A204.1 (cell line): ENCODE measurements around the gene MAML3.

Experiments used
- FAIRE-seq: peaks from 2 replicates; lab custom pipeline; 2012; peaks lifted over from hg19 to GRCh38; lab: Jason Lieb, UNC

Gene MAML3

DNA sequence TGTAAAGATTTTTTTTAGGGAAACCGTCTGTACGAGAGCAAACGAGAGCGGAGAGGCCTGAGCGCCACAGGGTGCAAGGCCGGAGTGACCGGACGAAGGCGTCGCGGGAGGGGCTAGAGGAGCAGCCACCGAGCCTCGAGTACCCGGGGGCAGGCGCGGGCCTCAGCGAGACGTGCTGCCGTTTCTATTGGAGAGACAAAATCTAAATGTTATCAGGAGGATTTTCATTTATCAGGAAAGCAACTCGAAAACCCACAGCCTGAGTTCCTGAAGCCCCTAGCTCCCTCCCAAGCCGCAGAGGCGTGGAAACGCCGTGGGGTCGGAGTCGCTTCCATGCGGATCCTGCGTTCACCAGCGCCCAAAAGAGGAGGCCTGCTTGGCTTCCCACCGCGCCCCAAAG, 294.1 kb downstream of the MAML3 start:
- no peak for FAIRE-seq

DNA sequence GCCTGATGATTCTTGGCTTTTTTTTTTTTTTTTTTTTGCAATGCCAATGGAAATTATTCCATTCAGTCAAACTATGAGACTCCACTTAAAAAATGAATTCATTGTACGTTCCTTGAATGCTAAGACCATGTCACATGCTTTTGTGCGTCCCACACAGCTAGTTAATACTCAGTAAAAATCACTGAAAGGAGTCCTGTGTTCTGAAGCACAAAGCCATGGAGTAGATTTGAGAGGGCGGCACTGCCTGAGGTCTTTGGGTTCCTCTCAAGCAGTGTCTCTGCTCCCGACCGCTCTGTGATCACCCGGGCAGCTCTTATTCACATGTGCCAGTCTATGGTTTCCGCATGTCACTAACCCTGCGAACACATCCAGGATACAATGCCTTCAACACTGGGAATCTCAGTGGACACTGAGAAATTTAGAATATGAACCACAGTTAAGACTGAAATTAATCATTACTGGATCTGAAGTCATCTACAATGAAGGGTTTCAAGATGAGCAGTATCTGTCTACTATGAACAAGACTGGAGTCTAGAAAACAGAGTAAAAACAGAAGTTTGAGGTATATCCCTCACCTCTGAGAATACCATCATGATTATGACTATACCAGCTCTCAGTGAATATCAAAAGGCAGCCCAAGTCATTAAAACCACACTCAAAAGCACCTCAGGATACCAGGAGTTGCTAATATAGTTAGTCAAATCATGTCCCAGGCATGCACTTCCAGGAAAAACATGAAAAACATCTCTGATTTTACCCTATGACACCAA, 295.4 kb downstream of the MAML3 start:
- no peak for FAIRE-seq

DNA sequence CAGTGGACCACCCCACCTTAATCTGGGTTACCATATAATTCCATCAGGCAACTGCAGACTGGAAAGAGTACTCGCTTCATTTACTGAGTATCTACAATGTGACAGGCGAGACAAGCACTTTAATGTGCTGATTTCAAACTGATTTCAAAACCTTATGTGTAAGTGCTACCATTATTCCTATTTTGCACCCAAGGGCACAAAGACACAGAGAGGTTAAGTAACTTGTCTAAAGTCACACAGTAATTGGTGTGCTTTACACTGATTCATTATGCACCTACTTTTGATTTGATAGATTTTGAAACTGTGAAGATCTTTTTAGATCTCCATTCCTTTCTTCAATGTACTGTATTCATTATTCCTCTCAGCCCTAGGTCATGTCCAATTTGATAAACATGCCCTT, 296.0 kb downstream of the MAML3 start:
- FAIRE-seq = no peak

DNA sequence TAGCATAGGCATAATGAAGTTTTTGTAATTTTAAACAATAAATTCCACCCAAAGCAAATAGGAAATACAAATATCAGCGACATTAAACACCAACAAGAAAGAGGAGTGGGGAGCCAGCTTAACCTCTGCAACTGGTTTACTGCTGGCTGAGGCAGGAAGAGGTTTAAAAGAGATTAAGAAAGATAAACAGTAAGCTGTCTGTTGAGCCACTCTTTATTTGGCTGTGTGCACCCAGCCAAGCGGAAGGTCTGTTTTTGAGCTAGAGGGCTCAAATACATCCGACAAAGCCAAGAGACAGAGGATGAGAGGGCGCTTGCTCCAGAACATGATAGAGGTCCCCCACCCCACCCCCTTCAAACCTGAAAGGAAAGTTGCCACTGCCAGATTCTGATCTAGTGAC, 297.0 kb downstream of the MAML3 start:
- no peak for FAIRE-seq

DNA sequence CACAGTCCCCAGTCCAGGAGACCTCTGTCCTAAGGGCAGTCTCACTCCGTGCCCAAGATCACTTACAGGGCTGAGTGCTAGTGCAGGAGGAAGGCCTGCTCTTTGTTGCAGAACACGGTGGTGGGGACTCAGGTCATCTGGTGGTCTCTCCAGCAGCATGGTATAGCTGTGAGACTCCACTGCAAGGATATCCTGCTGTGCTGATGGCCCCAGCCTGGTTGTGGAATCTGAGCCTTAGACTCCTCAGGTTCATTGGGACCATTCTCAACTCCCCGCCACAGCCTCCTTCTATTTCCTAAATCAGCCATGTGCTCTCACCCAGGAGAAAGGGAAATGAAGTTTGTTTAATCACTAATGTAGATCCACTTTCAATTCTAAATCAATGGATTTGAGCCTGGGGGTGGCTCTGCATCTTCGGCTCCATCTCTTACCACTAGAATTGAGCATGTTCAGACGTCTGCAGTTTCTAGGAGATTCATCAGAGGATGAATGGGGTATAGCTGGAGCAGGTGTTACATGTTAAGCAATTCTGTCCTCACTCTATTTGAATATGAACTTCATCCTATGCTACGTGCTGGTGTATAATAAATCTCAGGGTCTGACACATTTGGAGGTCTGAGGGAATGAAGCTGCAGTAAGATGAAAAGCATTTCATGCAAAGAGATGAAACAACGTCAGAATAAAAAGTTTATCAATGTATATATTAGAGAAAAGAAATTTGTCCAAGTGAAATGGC, 299.1 kb downstream of the MAML3 start:
- FAIRE-seq = no peak

DNA sequence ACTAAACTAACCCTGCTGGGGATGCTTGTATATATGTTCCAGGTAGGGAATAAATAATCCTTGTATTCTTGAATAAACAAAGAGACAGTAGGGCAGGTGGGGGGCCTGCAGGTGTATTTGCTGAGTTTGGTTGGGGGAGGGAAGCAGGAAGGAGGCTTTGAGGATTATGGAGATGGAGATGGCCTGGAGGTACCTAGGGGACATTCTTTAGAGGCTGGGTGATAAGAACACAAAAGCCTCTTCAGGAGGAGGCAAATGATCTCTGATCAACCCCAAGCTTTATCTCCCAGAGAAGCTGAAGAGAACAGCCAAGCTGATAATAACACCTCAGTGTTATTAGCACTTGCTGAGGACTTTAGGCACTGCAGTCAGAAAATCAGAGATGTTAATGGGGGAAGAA, 300.7 kb downstream of the MAML3 start:
- FAIRE-seq = no peak

DNA sequence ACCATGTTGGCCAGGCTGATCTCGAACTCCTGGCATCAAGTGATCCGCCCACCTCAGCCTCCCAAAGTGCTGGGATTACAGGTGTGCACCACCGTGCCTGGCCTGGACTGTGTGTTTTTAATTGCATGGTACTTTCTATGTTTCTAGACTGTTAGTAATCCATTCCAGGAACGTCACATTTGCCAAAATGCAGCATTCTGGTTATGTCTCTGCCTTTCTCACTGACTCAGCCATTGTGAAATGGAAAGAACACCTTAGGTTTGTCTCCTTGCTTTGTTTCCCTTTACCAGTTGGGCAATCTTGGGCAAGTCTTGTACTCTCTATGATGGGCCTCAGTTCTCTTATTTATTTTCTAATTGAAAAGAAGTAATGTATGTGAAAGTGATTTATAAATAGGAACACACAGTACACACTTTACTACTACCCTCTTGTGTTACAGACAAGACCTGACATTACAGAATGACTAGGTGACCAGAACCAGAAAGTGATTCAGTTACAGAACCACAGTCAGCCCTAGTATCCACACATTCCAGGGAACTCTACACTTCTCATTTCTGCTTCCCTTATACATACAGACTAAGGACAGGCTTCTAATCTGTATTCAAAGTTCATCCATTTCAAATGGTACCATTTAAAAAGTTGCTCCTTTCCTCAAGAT, 301.2 kb downstream of the MAML3 start:
- no peak for FAIRE-seq

DNA sequence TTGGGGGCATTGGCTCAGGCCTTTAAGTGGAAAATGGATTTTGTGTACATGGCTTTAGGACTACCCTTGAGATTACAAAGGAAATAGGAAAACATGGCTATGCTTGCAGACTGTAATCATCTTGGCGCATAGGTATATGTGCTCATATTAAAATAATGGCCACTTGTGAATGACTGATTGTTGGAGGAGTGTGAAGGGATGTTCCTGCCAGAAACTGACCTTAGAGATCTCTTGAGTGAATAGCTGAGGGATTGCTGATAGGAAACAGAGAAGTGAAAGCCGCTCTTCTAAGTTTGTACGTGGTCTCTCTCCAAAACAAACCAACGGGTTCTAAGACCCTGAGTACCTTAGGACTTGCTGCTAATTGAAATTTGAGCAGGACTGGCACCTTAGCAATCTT, 302.3 kb downstream of the MAML3 start:
- no peak for FAIRE-seq

DNA sequence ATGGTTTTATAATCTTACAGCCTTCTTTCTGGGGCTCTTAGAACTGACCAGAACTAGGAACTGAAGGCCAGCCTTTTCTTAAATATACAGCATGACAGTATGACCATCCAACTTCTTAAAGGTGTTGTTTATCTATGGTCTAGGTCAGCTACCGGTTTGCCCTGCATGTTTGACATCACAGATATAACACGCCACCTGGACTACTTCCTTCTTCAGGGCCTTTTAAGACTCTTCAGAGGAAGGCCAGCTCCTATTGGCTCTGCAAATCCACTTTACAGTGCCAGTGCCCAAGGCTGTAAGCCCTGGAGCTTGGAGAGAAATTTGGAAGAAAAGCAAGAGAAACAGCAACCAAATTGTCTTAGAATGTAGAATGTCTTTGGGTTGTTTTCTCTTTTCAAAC, 302.9 kb downstream of the MAML3 start:
- no peak for FAIRE-seq

DNA sequence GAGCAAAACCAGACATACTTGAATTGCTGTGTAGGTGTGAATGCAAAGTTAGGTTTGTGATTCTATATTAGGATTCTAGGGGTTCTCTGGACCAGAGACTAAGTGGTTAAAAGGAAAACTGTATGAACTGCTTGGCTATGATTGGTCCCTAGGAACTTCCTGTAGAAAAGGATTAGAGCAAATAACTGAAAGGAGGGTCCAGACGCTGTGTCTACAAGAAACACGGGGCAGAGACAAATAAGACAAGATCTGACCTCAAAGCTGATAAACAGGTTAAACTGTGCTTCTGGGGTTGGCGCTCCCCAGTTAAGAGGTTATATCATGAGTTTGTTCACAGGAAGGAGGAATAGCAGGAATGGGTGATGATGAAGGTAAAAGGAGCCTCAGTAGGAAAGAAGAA, 304.8 kb downstream of the MAML3 start:
- FAIRE-seq = no peak

DNA sequence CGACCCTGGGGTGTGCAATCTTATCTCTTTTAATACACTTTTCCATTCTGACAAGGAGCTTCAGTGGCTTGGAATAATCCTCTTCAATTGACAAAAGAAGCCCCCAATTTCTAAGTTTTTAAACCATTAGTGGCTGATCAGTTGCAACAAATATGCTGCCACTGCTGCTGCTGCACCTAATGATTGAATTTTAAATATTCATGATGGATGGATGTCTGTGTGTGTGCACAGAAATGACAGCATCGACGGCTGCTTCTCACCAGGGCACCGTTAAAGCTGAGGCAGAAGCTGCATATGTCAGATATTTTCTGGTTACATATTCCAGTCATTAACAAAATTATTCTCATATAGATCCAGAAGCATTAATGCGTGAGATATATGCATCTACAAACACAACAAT, 306.0 kb downstream of the MAML3 start:
- FAIRE-seq = no peak

DNA sequence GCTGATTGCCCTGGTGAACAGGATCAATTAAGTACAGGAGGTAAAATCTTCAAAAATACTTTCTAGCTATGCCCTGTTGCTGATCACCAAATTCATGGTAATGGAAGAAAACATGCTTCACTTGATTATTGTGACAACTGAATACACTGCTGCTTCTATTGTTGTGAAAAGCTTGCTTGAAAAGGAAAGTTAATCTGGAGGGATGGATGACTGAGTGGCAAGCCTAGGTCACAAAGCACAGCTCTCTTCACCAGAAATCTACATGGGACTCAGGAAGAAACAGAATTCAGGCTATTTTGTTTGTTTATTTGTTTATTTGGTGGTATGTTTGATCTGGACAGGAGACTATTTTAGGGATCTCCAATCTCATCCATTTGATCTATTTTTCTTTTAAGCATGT, 306.4 kb downstream of the MAML3 start:
- FAIRE-seq = no peak

DNA sequence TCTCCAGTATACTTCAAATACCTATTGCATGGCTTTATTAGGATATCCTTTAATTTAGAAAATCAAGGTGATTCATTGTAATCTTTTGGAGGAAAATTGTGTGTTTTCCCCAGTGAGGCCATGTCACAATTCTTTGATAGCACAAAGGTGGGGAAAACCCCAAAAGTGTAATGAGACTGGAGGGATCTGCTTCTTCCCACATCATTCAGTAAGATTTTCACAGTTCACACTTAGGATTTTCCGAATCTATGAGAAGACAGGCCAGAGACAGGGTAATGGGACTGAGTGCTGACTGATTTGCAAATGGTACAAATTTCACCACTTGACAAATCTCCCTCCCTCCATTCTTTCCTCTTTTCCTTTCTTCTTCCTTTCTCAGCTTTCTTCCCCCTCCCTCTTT, 307.2 kb downstream of the MAML3 start:
- no peak for FAIRE-seq

DNA sequence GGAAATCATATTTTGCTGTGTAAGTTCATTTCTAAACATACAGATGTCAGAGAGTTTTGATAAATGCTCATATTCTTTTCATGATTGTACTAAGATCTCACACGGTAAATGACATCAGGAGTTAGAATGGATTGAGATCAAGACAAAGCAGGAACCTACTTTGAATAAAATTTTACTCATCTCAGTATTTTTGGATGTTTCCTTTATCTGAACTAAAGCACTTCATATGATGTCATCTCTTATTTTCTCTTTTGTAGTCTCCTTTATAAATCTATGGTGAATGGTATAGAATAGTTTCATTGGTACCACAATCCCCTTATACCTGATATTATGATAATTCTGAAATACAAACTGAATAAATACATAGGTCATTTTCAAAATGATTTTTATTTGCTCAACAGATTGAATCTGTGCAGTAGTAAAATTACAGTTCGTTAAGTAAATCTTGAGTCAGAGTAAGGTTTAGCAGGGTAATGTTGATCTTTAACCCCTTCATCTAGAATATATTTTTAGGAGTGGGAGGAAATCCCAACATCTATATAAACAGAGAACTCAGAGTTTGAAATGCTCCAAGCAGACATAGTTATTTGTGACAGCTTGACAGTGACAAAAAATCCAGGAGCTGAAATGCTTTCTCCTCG, 308.4 kb downstream of the MAML3 start:
- FAIRE-seq = no peak

DNA sequence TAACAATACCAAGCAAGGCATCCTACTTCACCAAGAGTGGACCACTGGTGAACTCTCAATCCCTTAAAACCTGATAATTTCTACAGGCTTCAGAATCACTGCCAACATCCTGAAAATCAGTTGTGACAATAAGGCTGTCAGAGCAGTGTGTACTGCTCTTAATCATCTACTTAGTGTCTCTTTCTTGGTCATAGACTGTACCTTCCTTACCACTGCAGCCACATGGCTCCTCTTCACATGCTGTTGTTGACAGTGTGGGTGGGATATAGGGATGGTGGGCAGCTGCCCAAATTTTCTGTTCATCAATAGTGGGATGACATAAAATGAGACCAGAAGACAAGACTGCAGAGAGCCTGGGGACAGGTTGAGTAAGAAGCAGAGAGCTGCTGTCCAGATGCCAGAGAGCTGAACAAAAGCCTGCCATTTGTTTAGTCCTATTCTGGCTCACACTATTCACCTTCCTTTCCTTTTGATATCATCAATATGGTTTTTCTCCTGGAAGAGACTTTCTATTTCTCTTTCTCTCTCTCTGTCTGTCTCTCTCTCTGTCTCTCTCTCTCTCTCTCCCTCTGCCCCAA, 309.4 kb downstream of the MAML3 start:
- FAIRE-seq = no peak

DNA sequence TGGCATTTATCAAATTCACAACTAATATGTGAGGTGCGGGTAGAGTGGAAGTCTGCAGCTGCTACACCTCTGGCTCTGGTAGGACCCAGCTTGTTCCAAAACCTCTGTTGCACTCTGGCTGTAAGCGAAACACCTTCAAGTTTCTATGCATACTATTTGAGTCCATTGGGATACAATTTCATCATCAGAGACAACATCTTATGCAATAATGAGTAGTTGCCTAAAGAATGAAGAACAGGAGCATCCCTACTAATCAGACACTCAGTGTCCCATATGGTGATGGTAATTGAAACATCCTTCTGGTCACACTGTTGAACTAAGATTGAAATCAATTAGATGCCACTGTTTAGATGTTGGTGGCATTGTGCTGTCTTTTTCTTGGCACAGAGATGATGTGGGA, 309.9 kb downstream of the MAML3 start:
- FAIRE-seq = no peak

DNA sequence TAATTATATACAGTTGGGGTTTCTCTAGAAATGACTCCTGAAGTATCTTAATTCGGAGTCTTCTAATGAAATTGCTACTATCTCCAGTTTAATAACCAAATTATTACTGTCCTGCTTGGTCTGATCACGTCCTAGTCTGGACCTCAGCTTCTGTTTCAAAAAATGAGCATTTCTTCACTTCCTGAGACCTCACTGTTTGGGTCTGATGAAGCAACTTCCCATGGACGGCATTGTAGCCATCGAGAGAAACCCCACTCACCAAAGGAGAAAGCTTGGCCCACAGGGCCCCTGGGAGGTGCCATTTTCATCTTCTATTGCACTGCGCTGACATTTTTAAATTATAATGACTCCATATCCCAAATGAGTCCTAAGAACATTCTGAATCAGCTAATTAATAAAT, 310.3 kb downstream of the MAML3 start:
- no peak for FAIRE-seq

DNA sequence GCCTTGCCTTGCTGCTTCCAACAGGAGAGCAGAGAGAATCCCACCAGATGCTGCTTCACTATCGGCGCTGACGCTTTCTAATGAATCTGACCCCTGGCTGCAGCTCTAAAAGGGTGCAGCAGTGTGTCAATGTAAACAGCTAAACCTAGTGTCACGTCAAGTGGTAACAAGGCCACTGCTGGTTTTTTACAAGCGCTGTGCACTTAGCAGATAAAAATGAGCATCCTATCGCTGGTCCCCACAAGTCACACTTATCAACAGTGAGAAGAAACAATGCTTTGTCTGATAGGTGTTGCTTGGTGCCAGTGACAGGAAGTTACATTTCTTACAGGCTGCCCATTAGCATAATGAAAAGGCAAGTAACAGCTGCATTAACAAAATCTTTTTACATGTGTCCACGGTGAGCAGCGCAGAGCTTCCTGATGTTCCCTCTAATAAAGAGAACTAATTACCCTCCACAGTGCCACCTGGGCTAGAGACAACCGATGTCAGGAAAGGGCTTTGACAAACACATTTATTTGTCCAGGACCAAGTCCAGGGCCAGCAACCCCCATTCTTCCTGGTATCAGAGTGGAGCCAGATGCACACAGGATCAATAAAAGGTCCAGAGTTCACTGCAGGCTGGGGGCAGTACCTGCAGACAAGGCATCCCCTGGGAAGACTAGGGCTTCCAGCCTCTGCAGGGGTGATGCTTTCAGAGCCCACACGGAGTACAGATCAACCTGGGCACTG, 312.4 kb downstream of the MAML3 start:
- FAIRE-seq = no peak

DNA sequence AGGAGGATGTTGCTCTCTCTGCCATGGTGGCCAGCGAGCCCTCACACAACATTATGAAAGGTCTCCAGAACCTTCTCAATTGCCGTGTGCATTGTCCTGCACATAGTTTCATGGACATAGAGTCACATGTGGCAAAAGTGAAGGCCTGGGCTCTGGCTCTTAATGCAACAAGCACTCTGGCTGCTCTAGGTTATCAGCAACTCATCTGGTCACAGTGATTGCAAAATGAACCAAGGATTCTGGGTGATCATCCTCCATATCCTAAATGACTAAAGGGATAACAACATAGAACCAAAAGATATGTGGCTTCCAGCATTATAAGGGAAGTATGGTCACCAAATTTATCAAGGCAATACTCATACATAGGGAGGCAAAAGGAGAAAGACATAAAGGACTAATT, 313.2 kb downstream of the MAML3 start:
- no peak for FAIRE-seq

DNA sequence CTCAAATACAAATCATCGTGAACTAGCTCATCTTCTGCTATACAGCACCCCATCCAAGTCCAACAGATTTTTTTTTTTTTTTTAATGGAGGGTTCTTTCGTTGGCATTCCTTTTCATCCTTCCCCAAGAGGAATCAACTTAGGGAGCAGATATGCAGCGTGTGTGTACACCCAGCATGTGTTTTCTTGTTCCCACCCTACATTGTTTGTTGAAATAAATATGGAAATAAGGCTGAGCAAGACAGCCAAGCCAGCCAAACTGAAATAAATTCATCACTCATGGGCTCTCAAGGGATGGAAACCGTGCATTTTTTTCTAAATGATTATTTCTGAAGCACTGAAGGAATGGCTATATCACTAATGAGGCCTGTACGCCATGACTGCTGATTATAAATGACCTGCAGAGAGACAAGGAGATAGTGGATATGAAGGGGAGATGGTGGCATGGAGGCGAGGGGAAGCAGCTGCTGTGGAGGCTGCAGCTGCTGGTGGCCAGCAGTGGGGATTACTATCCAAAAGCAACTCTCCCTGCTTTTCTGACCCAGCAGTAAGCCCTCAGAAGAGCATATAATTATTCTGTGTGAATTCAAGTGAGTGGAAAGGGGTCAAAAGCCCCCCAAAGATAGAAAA, 314.5 kb downstream of the MAML3 start:
- no peak for FAIRE-seq

DNA sequence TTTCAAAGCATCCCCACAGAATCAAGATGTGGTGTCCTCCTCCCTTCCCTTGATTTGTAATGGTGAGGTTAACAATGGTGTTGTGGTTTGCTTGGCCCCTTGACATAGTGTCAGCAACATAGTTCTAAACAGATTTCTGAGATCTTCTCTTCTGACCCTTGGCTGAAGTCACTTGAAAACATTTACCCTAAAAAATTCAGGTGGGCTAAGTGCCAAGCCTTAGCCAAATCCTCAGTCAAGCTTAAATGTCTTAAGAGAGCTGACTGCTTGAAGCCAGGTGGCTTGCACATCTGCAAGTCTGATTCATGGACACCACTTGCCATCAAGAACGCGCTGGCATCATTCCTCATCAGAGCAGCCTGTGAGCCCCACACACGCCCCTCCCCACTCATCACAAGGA, 315.2 kb downstream of the MAML3 start:
- FAIRE-seq = no peak

DNA sequence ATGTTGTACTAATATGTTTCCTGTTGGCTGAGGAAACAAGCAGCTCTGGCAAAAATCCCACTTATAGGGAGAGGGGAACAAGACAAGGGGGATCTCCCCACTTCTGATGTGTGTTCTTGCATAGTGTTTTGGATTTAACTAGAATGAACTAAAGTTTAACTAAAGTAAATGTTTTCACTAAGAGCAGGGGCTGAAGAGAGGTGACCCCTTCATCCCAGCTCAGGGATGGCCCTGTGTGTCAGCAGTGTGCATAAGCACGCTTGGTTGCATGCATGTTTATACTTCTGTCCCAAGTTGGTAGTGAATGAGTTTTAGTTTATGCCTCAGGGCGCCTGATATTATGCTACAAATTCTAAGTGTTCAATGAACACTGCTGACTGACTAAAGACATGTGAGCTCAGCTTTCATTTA, 319.0 kb downstream of the MAML3 start:
- no peak for FAIRE-seq
